ENCODE measurements around the gene OPRM1.

The OPRM1 gene

GRCh38 chr6:154170106-154170505 is 131.1 kb downstream of the OPRM1 start:
- TF ChIP-seq SIN3A (IDR thresholded peaks at IDR 0.05; ENCODE audit: borderline replicate concordance, insufficient read depth, low read length) (no peak), FOXP2 (optimal IDR thresholded peaks at IDR 0.05; ENCODE audit: borderline replicate concordance, extremely low read depth, extremely low read length, insufficient read depth) (no peak), POLR2AphosphoS5 (IDR thresholded peaks at IDR 0.05; ENCODE audit: low read depth, low read length) (no peak), REST (IDR thresholded peaks at IDR 0.05; ENCODE audit: insufficient read depth in 1 of 2, low read depth in 2 of 2, low read length in 2 of 2) (no peak), TAF1 (IDR thresholded peaks at IDR 0.05; ENCODE audit: borderline replicate concordance, insufficient read depth, low read length) (no peak)

GRCh38 chr6:154179434-154179833 is 140.4 kb downstream of the OPRM1 start:
- TF ChIP-seq TAF1 (IDR thresholded peaks at IDR 0.05; ENCODE audit: borderline replicate concordance, insufficient read depth, low read length) (no peak), POLR2AphosphoS5 (IDR thresholded peaks at IDR 0.05; ENCODE audit: low read depth, low read length) (no peak), SIN3A (IDR thresholded peaks at IDR 0.05; ENCODE audit: borderline replicate concordance, insufficient read depth, low read length) (no peak), REST (IDR thresholded peaks at IDR 0.05; ENCODE audit: insufficient read depth in 1 of 2, low read depth in 2 of 2, low read length in 2 of 2) (no peak), FOXP2 (optimal IDR thresholded peaks at IDR 0.05; ENCODE audit: borderline replicate concordance, extremely low read depth, extremely low read length, insufficient read depth) (no peak)

GRCh38 chr6:154187203-154187602 is 148.2 kb downstream of the OPRM1 start:
- TF ChIP-seq REST (IDR thresholded peaks at IDR 0.05; ENCODE audit: insufficient read depth in 1 of 2, low read depth in 2 of 2, low read length in 2 of 2), result no peak
- TF ChIP-seq TAF1 (IDR thresholded peaks at IDR 0.05; ENCODE audit: borderline replicate concordance, insufficient read depth, low read length), result no peak
- no peak for TF ChIP-seq FOXP2 (optimal IDR thresholded peaks at IDR 0.05; ENCODE audit: borderline replicate concordance, extremely low read depth, extremely low read length, insufficient read depth)
- no peak for TF ChIP-seq SIN3A (IDR thresholded peaks at IDR 0.05; ENCODE audit: borderline replicate concordance, insufficient read depth, low read length)
- no peak for TF ChIP-seq POLR2AphosphoS5 (IDR thresholded peaks at IDR 0.05; ENCODE audit: low read depth, low read length)

GRCh38 chr6:154187714-154188113 is 148.7 kb downstream of the OPRM1 start:
- TF ChIP-seq REST (IDR thresholded peaks at IDR 0.05; ENCODE audit: insufficient read depth in 1 of 2, low read depth in 2 of 2, low read length in 2 of 2), result no peak
- no peak for TF ChIP-seq TAF1 (IDR thresholded peaks at IDR 0.05; ENCODE audit: borderline replicate concordance, insufficient read depth, low read length)
- no peak for TF ChIP-seq POLR2AphosphoS5 (IDR thresholded peaks at IDR 0.05; ENCODE audit: low read depth, low read length)
- TF ChIP-seq SIN3A (IDR thresholded peaks at IDR 0.05; ENCODE audit: borderline replicate concordance, insufficient read depth, low read length), result no peak
- no peak for TF ChIP-seq FOXP2 (optimal IDR thresholded peaks at IDR 0.05; ENCODE audit: borderline replicate concordance, extremely low read depth, extremely low read length, insufficient read depth)
